GM23338 (cell line): ENCODE data around the gene PSMB11. TPM values are rescaled to one million over a fixed set of nuclear protein-coding genes. Genes with fewer than 3 reads are reported as not detected.

Experiments
- ATAC-seq: fragments of 200-7000 bp; cut with Tn5 transposase; 3 replicates; pipeline ENCODE4 v1.9.1; 2020
- DNase-seq: peaks from one replicate; pipeline ENCODE4 v3.0.0-alpha.2; 2015; ENCODE audit warnings: low spot score
- H2AFZ ChIP-seq: fragments of 200-600 bp; sonication (generic); 2 replicates; pipeline ENCODE4 v1.8.0; 2016; ENCODE audit warnings: antibody characterized with exemption, mild to moderate bottlenecking, moderate library complexity
- H3F3A ChIP-seq: fragments of 200-600 bp; sonication (generic); replicated peaks from 2 replicates; pipeline ENCODE4 v1.8.0; 2017; ENCODE audit warnings: antibody characterized with exemption, mixed run types, low read depth
- H3K27ac ChIP-seq: fragments of 200-600 bp; sonication (generic); 2 replicates; pipeline ENCODE4 v1.6.1; 2016; ENCODE audit warnings: low read depth
- H3K27me3 ChIP-seq: fragments of 200-600 bp; sonication (generic); 2 replicates; pipeline ENCODE4 v1.8.0; 2016; ENCODE audit warnings: mild to moderate bottlenecking, mixed run types, moderate library complexity; ENCODE audit not compliant: insufficient read depth
- H3K36me3 ChIP-seq: fragments of 200-600 bp; sonication (generic); 2 replicates; pipeline ENCODE4 v1.8.0; 2016; ENCODE audit warnings: mild to moderate bottlenecking; ENCODE audit not compliant: insufficient read depth
- H3K4me1 ChIP-seq: fragments of 200-600 bp; sonication (generic); 2 replicates; pipeline ENCODE4 v1.8.0; 2016; ENCODE audit warnings: mild to moderate bottlenecking, moderate library complexity; ENCODE audit not compliant: insufficient read depth
- H3K4me2 ChIP-seq: fragments of 200-600 bp; sonication (generic); 2 replicates; pipeline ENCODE4 v1.7.1; 2017; ENCODE audit warnings: mixed run types
- H3K4me3 ChIP-seq: fragments of 200-600 bp; sonication (generic); 2 replicates; pipeline ENCODE4 v1.6.1; 2016; ENCODE audit warnings: mixed run types
- H3K79me2 ChIP-seq: fragments of 200-600 bp; sonication (generic); replicated peaks from 2 replicates; pipeline ENCODE4 v1.8.0; 2017; ENCODE audit warnings: mild to moderate bottlenecking; ENCODE audit not compliant: insufficient read depth
- H3K9me2 ChIP-seq: fragments of 200-600 bp; sonication (generic); 2 replicates; pipeline ENCODE4 v1.8.0; 2017; ENCODE audit not compliant: insufficient read depth
- H4K20me1 ChIP-seq: fragments of 200-600 bp; sonication (generic); replicated peaks from 2 replicates; pipeline ENCODE4 v1.8.0; 2017; ENCODE audit warnings: mild to moderate bottlenecking; ENCODE audit not compliant: insufficient read depth
- H3K27ac Mint-ChIP-seq: 2 replicates; pipeline ENCODE4 v1.8.0; 2020; ENCODE audit warnings: inconsistent platforms, mild to moderate bottlenecking, moderate library complexity, mixed read lengths
- H3K27me3 Mint-ChIP-seq: 3 replicates; pipeline ENCODE4 v1.8.0; 2022; ENCODE audit warnings: low read depth, mild to moderate bottlenecking, moderate library complexity, mixed read lengths, inconsistent platforms; ENCODE audit not compliant: insufficient read depth, poor library complexity
- H3K36me3 Mint-ChIP-seq: 3 replicates; pipeline ENCODE4 v1.8.0; 2021; ENCODE audit warnings: low read depth, mild to moderate bottlenecking, inconsistent platforms, moderate library complexity, mixed read lengths
- H3K4me1 Mint-ChIP-seq: 3 replicates; pipeline ENCODE4 v1.8.0; 2020; ENCODE audit warnings: mild to moderate bottlenecking, inconsistent platforms, mixed read lengths
- H3K4me3 Mint-ChIP-seq: 3 replicates; pipeline ENCODE4 v1.8.0; 2021; ENCODE audit warnings: moderate library complexity, mild to moderate bottlenecking, inconsistent platforms, mixed read lengths
- H3K9me3 Mint-ChIP-seq: 3 replicates; pipeline ENCODE4 v1.8.0; 2020; ENCODE audit warnings: moderate library complexity, mild to moderate bottlenecking, inconsistent platforms, mixed read lengths
- CREB1 ChIP-seq: fragments of 250-450 bp; sonication (Bioruptor Pico); IDR thresholded peaks from 2 replicates; pipeline ENCODE4 v1.5.0; 2020; ENCODE audit warnings: low read depth, mild to moderate bottlenecking, moderate library complexity
- ETS1 ChIP-seq: IDR thresholded peaks from 2 replicates; pipeline ENCODE4 v1.6.1; 2016; ENCODE audit warnings: antibody characterized with exemption
- EZH2 ChIP-seq: fragments of 200-600 bp; sonication (generic); IDR thresholded peaks from one replicate; pipeline ENCODE4 v1.8.0; 2017; ENCODE audit warnings: antibody characterized with exemption, mild to moderate bottlenecking, low read depth; ENCODE audit not compliant: unreplicated experiment
- EZH2phosphoT487 ChIP-seq: fragments of 200-600 bp; sonication (generic); IDR thresholded peaks from one replicate; pipeline ENCODE4 v1.8.1; 2018; ENCODE audit warnings: antibody characterized with exemption; ENCODE audit not compliant: unreplicated experiment
- JUNB ChIP-seq: IDR thresholded peaks from one replicate; pipeline ENCODE4 v1.6.1; 2016; ENCODE audit warnings: antibody characterized with exemption; ENCODE audit not compliant: unreplicated experiment
- NANOG ChIP-seq: IDR thresholded peaks from 2 replicates; pipeline ENCODE4 v1.6.1; 2016; ENCODE audit warnings: antibody characterized with exemption, borderline replicate concordance
- POLR2AphosphoS5 ChIP-seq: IDR thresholded peaks from 2 replicates; pipeline ENCODE4 v1.6.1; 2016; ENCODE audit warnings: antibody characterized with exemption, low read depth
- STAT1 ChIP-seq: IDR thresholded peaks from one replicate; pipeline ENCODE4 v1.6.1; 2016; ENCODE audit warnings: antibody characterized with exemption; ENCODE audit not compliant: unreplicated experiment
- ZNF114 ChIP-seq: fragments of 250-450 bp; sonication (Bioruptor Pico); IDR thresholded peaks from 2 replicates; pipeline ENCODE4 v1.5.0; 2020; ENCODE audit warnings: mild to moderate bottlenecking, moderate library complexity
- ZNF331 ChIP-seq: fragments of 250-450 bp; sonication (Bioruptor Pico); IDR thresholded peaks from 2 replicates; pipeline ENCODE4 v1.5.0; 2020; ENCODE audit warnings: low read depth, mild to moderate bottlenecking, moderate library complexity
- polyA plus RNA-seq: library from polyadenylated mRNA; unstranded; fragments of >200 nt; fragmentation: Nextera tagmentation; extraction: Ambion mirVana; gene quantifications from 2 replicates; pipeline ENCODE4 v1.2.1, GENCODE V29; 2016
- total RNA-seq: library from RNA; depleted of rRNA; stranded (reverse); fragments of >200 nt; shearing (Covaris generic); gene quantifications from 2 replicates; pipeline ENCODE4 v1.2.3, GENCODE V29; 2014
- TF ChIP-seq, protein P1 (sequence below), 2 experiments: fragments of 200-600 bp in 1 of 2; sonication (generic) in 1 of 2; conservative IDR thresholded peaks; 2 replicates each; pipeline versions ENCODE4 v1.5.1 to v1.6.1; 2016 to 2017; ENCODE audit warnings: antibody characterized with exemption in 2 of 2, low read depth in 2 of 2, mild to moderate bottlenecking in 2 of 2, moderate library complexity in 1 of 2
- TF ChIP-seq, protein P2 (sequence below): fragments of 250-450 bp; sonication (Bioruptor Pico); IDR thresholded peaks from 2 replicates; pipeline ENCODE4 v1.5.0; 2020; ENCODE audit warnings: mild to moderate bottlenecking, moderate library complexity
- TF ChIP-seq, protein P3 (sequence below): IDR thresholded peaks from one replicate; pipeline ENCODE4 v1.6.1; 2018; ENCODE audit warnings: antibody characterized with exemption; ENCODE audit not compliant: unreplicated experiment

Gene PSMB11
- total and polyA plus RNA-seq, 2 experiments from 2014 or later = 0.07 TPM; not detected in 1

- Mint-ChIP-seq H3K36me3 (no peaks in the 10 kb centered on the region), H3K4me1 (peaks cover 7% of the 10 kb centered on the region), H3K9me3 (no peaks in the 10 kb centered on the region), H3K27ac (no peak overlapping the region), H3K4me3 (no peak overlapping the region), H3K27me3 (no peaks in the 10 kb centered on the region)
- ATAC-seq (no peak), DNase-seq (no peak)
- H4K20me1 ChIP-seq = no peaks in the 10 kb centered on the region
- 0 out of 2 replicates have a peak, but pooled peaks cover 3% of the 10 kb centered on the region for H3K4me1 ChIP-seq
- 0 out of 2 replicates have a peak, but pooled peaks cover 3% of the 10 kb centered on the region for H3F3A ChIP-seq
- no peaks in the 10 kb centered on the region for H3K27me3 ChIP-seq
- H3K36me3 ChIP-seq = no peaks in the 10 kb centered on the region
- H2AFZ ChIP-seq = no peak overlapping the region
- H3K9me2 ChIP-seq = no peaks in the 10 kb centered on the region
- H3K4me2 ChIP-seq = no peak overlapping the region
- H3K79me2 ChIP-seq = no peaks in the 10 kb centered on the region
- TF ChIP-seq EZH2phosphoT487 (no peak), EZH2 (no peak), JUNB (no peak), CREB1 (CRISPR knock-in tag) (no peak), ETS1 (no peak), POLR2AphosphoS5 (no peak), STAT1 (no peak), NANOG (no peak), ZNF114 (CRISPR knock-in tag) (no peak), ZNF331 (CRISPR knock-in tag) (no peak)
- TF ChIP-seq, protein P1, sequence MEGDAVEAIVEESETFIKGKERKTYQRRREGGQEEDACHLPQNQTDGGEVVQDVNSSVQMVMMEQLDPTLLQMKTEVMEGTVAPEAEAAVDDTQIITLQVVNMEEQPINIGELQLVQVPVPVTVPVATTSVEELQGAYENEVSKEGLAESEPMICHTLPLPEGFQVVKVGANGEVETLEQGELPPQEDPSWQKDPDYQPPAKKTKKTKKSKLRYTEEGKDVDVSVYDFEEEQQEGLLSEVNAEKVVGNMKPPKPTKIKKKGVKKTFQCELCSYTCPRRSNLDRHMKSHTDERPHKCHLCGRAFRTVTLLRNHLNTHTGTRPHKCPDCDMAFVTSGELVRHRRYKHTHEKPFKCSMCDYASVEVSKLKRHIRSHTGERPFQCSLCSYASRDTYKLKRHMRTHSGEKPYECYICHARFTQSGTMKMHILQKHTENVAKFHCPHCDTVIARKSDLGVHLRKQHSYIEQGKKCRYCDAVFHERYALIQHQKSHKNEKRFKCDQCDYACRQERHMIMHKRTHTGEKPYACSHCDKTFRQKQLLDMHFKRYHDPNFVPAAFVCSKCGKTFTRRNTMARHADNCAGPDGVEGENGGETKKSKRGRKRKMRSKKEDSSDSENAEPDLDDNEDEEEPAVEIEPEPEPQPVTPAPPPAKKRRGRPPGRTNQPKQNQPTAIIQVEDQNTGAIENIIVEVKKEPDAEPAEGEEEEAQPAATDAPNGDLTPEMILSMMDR (conservative IDR thresholded peaks at IDR 0.05; ENCODE audit: low read depth in 2 of 2) = no peak
- TF ChIP-seq, protein P2, sequence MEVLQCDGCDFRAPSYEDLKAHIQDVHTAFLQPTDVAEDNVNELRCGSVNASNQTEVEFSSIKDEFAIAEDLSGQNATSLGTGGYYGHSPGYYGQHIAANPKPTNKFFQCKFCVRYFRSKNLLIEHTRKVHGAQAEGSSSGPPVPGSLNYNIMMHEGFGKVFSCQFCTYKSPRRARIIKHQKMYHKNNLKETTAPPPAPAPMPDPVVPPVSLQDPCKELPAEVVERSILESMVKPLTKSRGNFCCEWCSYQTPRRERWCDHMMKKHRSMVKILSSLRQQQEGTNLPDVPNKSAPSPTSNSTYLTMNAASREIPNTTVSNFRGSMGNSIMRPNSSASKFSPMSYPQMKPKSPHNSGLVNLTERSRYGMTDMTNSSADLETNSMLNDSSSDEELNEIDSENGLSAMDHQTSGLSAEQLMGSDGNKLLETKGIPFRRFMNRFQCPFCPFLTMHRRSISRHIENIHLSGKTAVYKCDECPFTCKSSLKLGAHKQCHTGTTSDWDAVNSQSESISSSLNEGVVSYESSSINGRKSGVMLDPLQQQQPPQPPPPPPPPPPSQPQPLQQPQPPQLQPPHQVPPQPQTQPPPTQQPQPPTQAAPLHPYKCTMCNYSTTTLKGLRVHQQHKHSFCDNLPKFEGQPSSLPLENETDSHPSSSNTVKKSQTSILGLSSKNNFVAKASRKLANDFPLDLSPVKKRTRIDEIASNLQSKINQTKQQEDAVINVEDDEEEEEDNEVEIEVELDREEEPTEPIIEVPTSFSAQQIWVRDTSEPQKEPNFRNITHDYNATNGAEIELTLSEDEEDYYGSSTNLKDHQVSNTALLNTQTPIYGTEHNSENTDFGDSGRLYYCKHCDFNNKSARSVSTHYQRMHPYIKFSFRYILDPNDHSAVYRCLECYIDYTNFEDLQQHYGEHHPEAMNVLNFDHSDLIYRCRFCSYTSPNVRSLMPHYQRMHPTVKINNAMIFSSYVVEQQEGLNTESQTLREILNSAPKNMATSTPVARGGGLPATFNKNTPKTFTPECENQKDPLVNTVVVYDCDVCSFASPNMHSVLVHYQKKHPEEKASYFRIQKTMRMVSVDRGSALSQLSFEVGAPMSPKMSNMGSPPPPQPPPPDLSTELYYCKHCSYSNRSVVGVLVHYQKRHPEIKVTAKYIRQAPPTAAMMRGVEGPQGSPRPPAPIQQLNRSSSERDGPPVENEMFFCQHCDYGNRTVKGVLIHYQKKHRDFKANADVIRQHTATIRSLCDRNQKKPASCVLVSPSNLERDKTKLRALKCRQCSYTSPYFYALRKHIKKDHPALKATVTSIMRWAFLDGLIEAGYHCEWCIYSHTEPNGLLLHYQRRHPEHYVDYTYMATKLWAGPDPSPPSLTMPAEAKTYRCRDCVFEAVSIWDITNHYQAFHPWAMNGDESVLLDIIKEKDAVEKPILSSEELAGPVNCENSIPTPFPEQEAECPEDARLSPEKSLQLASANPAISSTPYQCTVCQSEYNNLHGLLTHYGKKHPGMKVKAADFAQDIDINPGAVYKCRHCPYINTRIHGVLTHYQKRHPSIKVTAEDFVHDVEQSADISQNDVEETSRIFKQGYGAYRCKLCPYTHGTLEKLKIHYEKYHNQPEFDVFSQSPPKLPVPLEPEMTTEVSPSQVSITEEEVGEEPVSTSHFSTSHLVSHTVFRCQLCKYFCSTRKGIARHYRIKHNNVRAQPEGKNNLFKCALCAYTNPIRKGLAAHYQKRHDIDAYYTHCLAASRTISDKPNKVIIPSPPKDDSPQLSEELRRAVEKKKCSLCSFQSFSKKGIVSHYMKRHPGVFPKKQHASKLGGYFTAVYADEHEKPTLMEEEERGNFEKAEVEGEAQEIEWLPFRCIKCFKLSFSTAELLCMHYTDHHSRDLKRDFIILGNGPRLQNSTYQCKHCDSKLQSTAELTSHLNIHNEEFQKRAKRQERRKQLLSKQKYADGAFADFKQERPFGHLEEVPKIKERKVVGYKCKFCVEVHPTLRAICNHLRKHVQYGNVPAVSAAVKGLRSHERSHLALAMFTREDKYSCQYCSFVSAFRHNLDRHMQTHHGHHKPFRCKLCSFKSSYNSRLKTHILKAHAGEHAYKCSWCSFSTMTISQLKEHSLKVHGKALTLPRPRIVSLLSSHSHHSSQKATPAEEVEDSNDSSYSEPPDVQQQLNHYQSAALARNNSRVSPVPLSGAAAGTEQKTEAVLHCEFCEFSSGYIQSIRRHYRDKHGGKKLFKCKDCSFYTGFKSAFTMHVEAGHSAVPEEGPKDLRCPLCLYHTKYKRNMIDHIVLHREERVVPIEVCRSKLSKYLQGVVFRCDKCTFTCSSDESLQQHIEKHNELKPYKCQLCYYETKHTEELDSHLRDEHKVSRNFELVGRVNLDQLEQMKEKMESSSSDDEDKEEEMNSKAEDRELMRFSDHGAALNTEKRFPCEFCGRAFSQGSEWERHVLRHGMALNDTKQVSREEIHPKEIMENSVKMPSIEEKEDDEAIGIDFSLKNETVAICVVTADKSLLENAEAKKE (CRISPR knock-in tag) = no peak
- TF ChIP-seq, protein P3, sequence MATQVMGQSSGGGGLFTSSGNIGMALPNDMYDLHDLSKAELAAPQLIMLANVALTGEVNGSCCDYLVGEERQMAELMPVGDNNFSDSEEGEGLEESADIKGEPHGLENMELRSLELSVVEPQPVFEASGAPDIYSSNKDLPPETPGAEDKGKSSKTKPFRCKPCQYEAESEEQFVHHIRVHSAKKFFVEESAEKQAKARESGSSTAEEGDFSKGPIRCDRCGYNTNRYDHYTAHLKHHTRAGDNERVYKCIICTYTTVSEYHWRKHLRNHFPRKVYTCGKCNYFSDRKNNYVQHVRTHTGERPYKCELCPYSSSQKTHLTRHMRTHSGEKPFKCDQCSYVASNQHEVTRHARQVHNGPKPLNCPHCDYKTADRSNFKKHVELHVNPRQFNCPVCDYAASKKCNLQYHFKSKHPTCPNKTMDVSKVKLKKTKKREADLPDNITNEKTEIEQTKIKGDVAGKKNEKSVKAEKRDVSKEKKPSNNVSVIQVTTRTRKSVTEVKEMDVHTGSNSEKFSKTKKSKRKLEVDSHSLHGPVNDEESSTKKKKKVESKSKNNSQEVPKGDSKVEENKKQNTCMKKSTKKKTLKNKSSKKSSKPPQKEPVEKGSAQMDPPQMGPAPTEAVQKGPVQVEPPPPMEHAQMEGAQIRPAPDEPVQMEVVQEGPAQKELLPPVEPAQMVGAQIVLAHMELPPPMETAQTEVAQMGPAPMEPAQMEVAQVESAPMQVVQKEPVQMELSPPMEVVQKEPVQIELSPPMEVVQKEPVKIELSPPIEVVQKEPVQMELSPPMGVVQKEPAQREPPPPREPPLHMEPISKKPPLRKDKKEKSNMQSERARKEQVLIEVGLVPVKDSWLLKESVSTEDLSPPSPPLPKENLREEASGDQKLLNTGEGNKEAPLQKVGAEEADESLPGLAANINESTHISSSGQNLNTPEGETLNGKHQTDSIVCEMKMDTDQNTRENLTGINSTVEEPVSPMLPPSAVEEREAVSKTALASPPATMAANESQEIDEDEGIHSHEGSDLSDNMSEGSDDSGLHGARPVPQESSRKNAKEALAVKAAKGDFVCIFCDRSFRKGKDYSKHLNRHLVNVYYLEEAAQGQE = no peak
- no peak overlapping the region for H3K4me3 ChIP-seq
- no peak overlapping the region for H3K27ac ChIP-seq
Observed at GRCh38 chr14:22995889-22996625, 46.0 kb upstream of the PSMB11 start.
